Left colon (tissue), 2 donors: Measurements from ENCODE around the gene FN1. TPM values are rescaled to one million over a fixed set of nuclear protein-coding genes. Genes with fewer than 3 reads are reported as not detected.
"Not testable (repeated sequence)": the region's sequence is repeated elsewhere in the genome, so short reads cannot be mapped to it uniquely, and the experiment has no call there.

Experiments used
- ATAC-seq: fragments of 200-7000 bp; cut with Tn5 transposase; one replicate; pipeline ENCODE4 v1.9.1; 2020; ENCODE audit warnings: mild to moderate bottlenecking, moderate library complexity
- DNase-seq, 2 donors: peaks; one replicate each; pipeline ENCODE4 v3.0.0-alpha.2; 2020
- intact Hi-C, 2 donors: fragments of 100-400 bp; cut with DNase I in 1 of 2; cut with micrococcal nuclease in 1 of 2; formaldehyde crosslinking; loops; one replicate each; pipeline versions ENCODE4 v1.11.2 to v1.14.0; 2022; cut with DNase I, micrococcal nuclease
- total RNA-seq, 2 donors: library from RNA; stranded (reverse); fragmentation: NEBNext Ultra II Directional; extraction: Animal tissue kit (Norgen Biotek cat#: 25700); gene quantifications; one replicate each; pipeline ENCODE4 v1.2.1, GENCODE V29; 2021
- donor health status: DM: no; HTN: no; CAD: no.
- donor health status: DM: yes; HTN: yes; CAD: no.

Gene FN1
- total RNA-seq, 2 donors from 2014 or later: 43.4 to 216 TPM

- ATAC-seq (no peak), DNase-seq (no peak)
- intact Hi-C loops: no loop called here
These were observed 22.4 kb downstream of the FN1 start for GRCh38 chr2:215413484-215413777.

- no peak for ATAC-seq
- no peak for DNase-seq
- intact Hi-C loops: no loop called here
These were observed 23.7 kb downstream of the FN1 start for GRCh38 chr2:215411941-215412743.

GRCh38 chr2:215410932-215411285 is 25.0 kb downstream of the FN1 start:
- ATAC-seq: no peak
- intact Hi-C loops: no loop called here
- DNase-seq: no peak

- DNase-seq, ATAC-seq, intact Hi-C loops: not testable (repeated sequence)
These were observed 25.5 kb downstream of the FN1 start for GRCh38 chr2:215410181-215410931.

GRCh38 chr2:215409331-215410127 is 26.3 kb downstream of the FN1 start:
- DNase-seq (no peak), ATAC-seq (no peak)
- intact Hi-C loops: no loop called here

- DNase-seq, intact Hi-C loops: not testable (repeated sequence)
These were observed 27.4 kb downstream of the FN1 start for GRCh38 chr2:215408441-215408840.

GRCh38 chr2:215407590-215408264 is 28.1 kb downstream of the FN1 start:
- ATAC-seq (no peak), DNase-seq (no peak)

More at GRCh38 chr2:215408441-215408840, 27.4 kb downstream of the FN1 start:
- ATAC-seq: not testable (repeated sequence)

GRCh38 chr2:215407061-215407460 is 28.8 kb downstream of the FN1 start:
- intact Hi-C loops: no loop called here
- ATAC-seq (no peak), DNase-seq (no peak)

More at GRCh38 chr2:215407590-215408264, 28.1 kb downstream of the FN1 start:
- intact Hi-C loops: no loop called here

- intact Hi-C loops: no loop called here
- DNase-seq: no peak
- no peak for ATAC-seq
These were observed 29.9 kb downstream of the FN1 start for GRCh38 chr2:215405722-215406581.

- intact Hi-C loops: no loop called here
- no peak for ATAC-seq
- DNase-seq: no peak
These were observed 31.4 kb downstream of the FN1 start for GRCh38 chr2:215404348-215405012.

GRCh38 chr2:215403441-215404347 is 32.2 kb downstream of the FN1 start:
- intact Hi-C loops: no loop called here
- ATAC-seq: no peak

GRCh38 chr2:215401896-215402379 is 33.9 kb downstream of the FN1 start:
- intact Hi-C loops: no loop called here
- DNase-seq: no peak
- ATAC-seq: no peak

More at GRCh38 chr2:215403441-215404347, 32.2 kb downstream of the FN1 start:
- DNase-seq: no peak

- ATAC-seq: no peak
- no peak for DNase-seq
- intact Hi-C loops: no loop called here
These were observed 36.7 kb downstream of the FN1 start for GRCh38 chr2:215399067-215399716.

- ATAC-seq (peak; percentile 45), DNase-seq (no peak)
- intact Hi-C loops: no loop called here
These were observed 38.1 kb downstream of the FN1 start for GRCh38 chr2:215397632-215398341.

GRCh38 chr2:215396595-215397313 is 39.1 kb downstream of the FN1 start:
- DNase-seq (no peak), ATAC-seq (no peak)
- intact Hi-C loops: no loop called here
